Hypothalamus (tissue), 51 donors: ENCODE measurements around the gene BID.
"Not testable (repeated sequence)": the region's sequence is repeated elsewhere in the genome, so short reads cannot be mapped to it uniquely, and the experiment has no call there.

ENCODE experiments used
- DNase-seq, 51 donors: peaks; one replicate each; lab custom pipeline; 2025; lab: John Stamatoyannopoulos, UW

The BID gene

DNA sequence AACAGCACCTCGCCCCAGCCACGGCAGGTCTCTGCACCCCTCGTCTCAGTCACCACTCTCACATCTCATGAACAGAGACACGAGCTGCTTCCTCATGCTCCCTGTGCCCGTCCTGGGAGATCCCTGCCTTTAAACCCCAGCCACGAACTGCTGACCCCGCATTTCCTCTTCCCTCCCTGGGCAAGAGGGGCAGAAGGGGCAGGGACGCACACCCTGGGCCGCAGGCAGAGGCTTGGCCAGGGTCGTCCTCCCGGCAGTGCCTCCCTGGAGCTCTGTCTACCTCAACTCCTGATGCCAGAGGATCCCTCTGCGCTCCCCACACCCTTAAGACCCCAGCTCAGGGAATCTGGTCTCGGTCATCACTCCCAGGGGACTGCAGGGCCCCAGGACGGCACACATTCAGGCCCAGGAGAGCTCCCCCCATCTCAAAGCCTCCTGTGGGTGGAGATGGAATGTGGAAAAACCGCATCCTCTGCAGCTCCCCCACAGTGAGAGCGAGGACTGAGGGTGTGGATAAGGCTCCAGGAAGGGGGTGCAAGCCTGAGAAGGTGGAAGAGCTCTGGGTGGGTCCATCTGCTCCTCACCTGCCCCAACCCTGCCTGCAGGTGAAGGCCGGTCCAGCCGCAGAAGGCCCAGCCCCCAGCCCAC lies 1.2 kb downstream of the BID start:
- peak in 4 of 51 donors; percentile 19 to 37 (median 24) for DNase-seq

DNA sequence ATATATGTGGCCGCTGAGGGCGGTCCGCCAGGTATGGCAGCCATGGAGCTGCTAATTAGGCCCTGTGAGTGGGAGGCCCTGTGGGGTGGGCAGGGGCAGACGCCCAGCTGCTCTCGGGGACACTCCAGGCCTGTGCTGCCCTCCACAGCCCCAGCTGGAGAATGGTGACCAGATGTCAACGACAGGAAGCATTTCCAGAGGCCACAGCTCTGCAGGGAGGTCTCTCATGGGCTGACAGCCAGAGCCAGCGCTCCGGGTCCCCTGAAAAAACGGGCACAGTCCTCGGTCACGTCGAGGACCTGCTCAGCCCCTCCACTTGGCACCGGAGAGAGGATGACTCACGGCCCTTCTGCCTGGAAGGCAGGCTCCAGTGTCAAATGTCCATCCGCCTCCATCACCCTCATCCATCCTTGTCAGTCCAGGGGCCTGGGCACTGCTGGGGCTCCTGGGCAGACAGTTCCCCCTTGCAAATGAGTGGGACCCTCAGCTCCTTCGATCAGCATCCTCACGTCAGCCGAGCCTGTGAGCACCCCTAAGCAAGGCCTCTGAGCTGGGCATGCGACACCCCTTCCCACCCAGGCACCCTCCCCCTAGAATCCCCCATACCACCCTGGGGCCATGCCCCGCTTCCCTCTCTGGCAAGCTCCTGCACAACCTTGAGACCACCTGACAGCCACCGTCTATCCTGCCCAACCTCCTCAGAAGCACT lies 1.9 kb downstream of the BID start:
- DNase-seq = peak in 2 of 51 donors; percentile 12 to 30

DNA sequence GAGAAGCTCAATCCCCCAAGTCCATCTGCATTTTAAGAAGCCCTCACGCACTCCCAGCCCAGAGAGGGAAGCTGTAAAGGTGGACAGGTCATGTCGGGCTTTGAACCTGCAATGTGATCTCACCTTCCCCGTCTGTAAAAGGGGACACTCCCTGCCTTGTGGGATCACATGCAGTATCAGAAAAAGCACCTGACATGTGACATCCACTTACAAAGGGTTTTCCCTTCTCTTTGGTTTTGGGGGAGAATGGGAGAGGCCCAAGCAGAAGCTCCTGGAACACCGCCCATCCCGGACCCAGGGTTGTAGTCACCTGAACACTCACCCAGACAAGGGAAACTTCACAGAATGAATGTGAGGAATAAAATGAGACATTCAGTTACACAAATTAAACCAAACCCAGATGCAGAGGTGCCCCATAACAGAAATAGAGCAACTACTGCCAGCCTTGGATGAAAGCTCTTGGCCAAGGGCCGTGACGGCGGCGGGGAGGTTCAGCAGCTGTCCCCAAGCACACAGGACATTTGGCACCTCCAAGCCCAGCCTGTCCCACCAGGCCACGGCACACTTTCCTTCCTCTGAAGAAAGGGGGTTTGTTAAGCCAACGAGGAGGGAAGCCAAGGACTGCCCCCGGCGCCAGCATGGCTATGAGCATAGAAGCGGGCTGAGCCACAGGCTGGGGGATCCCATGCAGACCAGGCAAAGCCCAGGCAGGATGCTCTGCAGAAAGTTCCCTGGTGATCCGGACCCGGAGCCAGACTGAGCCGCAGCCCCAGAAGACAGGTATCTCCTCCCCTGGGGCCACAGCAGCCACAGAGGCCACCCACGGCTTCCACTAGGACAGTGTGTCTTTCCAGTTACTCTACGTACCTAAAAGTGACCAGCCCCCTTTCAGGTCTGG lies 3.8 kb downstream of the BID start:
- DNase-seq = peak in 27 of 51 donors; percentile 14 to 74 (median 54)

DNA sequence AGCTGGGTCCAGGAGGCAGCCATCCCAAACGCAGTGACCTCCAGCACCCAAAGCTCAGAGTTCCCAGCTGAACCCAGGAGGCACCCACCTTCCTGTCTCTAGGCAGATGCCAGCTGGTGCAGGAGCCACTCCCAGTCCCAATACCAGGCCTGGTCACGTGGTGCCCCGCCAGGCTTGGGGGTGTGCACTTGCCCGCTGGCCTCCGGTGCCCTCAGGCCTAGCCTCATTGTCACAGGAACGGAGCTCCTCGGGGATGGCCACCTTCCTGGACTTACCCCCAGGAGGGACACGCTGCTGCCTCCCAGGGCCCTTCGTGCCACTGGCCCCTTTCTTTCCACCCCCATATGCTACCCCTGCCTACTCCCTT lies 4.6 kb downstream of the BID start:
- DNase-seq = no peak

DNA sequence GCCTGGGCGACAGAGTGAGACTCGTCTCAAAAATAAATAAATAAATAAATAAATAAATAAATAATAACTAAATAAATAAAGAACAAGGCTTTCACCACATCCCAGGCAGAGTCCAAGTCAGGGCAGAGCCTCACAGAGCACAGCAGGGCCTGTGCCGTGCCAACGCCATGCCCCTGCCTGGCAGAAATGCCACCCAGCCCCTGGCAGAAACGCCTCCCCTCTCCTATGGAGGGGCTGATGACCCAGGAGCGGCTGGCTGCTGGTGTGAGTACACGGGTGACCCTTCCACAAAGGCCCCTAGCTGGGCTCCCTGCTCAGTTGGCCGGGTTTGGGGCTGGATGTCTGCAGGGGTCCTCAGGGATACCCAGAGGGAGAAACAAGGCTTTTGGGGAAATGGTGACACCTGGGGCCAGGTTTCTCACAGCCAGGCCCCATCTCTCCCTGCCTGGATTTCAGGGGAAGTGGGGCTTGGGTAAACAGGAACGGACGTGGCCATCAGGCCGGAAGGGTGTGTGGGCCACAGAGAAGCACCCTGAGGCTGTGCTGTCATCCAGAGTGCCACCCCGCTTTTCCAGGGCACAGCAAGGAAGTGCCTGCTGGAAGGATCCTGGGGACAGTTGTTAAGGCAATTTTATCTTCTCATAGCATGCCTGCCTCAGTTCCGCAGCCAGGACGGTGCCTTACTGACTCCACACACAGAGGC lies 5.1 kb downstream of the BID start:
- DNase-seq = no peak

DNA sequence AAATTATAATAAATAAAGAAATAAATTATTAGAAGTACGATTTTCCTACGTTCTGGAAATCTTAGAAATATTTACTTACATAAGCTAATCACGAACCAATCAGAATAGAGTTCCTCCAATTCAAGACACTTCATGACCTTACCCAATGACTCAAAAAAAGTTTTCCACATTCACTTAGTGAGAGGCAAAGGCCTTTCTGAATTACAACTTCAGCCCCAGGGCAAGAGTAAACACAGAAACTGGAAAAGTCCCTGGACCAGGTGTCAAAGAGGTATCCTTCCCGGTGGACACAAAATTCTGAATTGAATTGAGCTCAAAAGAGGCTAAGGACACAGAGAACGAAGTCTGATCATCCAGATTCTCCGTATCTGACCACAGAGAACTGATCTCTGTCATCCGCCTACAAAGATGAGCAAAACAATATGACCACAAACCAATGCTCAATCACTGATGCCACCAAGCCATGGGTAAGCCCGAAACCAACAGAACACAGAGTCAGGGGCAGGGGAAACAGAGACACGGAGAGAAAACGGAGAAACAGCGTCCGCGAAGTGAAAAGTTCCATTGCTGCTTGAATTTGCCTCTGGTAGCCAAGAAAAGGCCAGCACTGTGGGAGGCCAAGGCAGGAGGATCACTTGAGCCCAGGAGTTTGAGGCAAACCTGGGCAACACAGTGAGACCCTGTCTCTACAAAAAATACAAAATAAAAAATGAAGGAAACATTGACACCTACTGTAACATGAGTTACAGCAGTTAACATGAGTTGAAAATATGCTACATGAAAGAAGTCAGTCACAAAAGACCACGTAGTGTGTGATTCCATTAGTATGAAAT lies 6.8 kb downstream of the BID start:
- DNase-seq = no peak

DNA sequence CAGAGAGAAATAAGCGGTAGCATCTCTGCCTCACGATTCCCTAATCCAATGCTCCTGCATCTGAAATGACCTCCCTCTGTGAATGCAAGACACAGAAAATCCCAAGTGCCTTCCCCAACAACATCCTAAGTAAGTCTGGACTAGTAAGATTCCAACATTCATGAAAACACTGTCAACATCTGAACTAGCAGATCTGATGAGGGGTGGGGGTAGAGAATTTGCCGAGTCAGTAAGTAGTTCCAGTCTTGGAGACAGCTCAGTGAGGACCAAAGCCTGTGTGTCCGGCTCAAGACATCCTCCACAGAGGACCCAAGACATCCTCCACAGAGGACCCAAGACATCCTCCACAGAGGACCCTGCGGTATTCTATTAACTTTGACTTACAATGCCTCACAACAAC lies 9.4 kb downstream of the BID start:
- DNase-seq = not testable (repeated sequence)

DNA sequence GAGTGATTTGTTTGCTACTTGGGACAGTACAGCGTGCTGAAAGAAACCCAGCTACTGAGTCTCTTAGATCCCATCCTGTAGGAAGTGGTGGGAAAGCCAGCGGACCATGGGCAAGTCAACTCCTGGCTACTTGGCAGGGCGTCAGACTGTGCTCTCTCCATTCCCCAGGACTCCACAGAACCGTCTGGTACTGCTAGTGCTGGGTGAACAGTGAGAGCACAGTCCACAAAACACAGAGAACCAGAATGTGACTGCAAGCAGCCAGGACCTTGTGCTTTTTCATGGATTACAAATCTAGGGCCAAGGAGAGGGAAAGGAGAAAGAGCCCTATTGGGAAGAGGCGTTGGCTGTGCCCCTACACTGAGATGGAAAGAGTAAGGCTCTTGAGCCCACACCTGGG lies 10.2 kb downstream of the BID start:
- peak in 3 of 51 donors; percentile 9 to 42 (median 31) for DNase-seq

DNA sequence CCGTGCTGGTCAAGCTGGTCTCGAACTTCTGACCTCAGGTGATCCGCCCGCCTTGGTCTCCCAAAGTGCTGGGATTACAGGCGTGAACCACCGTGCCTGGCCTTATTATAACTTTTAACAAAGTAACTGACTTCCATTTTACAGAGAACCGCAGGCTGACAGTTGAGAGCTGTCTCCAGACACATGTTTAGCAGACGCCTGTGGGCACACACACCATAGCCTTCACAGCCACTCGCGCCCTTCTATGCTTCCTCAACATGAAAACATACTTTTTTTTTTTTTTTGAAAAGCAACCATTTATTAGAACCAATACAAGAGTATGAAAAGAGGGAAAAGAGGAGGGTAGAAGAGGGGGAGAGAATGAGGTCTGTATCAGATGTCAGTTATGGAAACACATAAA lies 10.8 kb downstream of the BID start:
- not testable (repeated sequence) for DNase-seq

DNA sequence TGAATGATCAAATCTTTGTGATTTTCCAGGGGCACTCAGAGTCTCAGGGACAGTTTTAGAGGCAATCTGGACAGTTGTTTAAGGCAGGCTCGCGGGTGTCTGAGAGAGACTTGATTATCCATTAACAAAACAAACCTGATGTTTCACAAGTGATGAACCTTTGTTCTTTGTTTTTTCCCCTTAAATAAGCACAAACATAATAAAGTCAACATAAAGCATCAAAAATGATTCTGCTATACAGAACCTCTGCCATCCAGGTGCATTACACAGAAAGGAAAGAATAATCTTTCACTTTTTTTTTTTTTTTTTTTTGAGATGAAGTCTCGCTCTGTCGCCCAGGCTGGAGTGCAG lies 13.2 kb downstream of the BID start:
- no peak for DNase-seq

DNA sequence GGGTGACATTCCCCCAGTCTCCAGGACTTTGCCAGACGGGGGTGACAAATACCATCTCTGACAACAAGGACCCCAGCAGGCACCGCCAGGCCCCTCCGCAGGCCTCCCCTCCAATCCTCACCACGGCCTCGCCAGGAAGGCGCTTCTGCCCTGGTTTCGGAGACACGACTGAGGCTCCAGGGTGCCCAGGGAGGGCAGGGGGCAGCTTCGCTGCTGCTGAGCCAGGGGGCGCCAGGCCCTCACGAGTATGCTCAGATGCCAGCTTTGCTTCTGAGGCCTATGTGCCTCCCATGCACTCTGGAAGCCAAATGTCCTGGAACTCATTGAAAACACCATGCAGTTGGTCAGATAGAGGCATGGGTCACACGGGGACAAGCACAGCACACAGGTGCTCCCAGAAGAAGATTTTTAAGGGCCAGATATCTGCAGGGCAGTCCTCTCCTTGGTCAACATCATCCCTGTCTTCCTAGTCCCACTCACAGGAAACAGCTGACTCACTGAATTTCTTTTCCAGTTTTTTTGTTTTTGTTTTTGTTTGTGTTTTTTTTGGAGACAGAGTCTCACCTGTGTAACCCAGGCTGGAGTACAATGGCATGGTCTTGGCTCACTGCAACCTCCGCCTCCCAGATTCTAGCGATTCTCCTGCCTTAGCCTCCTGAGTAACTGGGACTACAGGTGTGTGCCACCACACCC lies 19.9 kb downstream of the BID start:
- DNase-seq = peak in 1 of 51 donors; percentile 20

DNA sequence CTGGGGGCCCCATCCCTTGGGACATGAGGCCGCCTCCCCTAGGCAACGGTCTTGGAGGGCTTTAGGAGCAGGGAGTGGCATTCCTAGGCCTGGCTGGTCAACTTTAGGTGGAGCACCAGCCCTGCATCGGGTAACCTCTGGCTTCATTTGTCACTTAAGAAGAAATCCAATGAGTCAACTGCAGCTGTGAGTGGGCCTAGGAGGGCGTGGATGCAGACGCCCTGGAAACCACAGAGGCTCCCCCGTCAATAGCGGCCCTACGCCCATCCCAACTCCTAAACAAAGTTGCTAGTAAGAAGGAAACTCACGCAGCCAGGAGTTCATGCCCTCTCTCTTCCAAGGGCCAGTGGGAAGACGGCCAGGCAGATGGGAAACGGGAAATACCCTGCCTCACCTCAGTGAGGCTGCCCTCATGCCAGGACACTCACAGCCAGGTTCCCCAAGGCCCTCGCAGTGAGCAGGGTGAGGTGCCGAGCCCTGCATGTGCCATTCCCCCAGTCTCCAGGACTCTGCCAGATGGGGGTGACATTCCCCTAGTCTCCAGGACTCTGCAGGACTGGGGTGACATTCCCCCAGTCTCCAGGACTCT lies 20.8 kb downstream of the BID start:
- no peak for DNase-seq

DNA sequence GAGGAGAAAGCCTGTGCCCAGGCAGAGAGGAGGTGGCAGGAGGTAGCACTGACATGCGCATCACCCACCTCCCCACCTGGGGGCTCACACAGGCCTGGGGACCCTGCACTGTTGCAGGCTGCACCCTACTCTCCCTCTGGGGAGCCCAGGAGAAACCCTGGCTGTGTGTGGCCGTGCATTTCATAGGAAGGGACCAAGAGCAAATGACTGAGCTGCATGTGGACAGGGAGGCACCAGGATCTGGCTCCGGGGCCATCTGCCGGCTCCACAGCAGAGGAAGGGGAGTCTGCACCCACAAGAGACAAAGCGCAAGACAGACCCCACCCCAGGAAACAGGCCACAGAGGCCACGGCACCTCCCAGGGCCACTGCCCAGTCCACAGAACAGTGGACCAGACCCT lies 22.7 kb downstream of the BID start:
- no peak for DNase-seq

DNA sequence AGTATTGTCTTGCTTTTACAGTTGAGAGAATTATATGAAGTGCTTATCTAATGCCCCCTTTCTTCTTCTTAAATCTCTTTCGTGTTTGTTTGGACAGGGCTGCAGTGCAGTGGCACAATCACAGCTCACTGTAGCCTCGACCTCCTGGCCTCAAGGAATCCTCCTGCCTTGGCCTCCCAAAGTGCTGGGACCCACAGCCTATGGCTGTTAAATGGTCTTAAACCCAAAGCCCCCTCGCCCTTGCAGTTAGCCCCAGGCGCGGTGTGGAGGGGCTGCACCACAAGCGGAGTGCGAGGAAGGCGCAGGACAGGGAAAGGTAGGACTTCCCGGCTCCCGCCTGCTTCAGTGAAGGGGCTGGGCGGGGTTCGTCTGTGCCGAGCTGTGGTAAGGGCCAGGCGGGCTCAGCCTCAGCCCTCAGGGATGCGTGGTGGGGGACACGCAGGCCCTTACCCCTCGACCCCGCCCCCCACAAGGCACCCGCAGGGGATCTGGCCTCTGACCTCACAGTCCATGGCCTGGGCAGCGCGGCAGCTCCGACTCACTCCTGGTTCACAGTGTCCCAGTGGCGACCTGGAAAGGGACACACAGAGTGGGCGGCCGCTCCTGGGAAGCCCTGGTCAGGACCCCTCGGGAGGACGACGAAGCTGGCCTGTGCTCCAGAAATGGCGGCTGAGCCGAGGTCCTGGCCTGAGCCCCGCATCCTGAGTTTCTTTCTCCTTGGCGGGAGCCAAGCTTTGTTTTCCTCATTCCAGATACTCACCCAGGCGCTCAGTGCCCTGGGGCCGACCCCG lies 24.5 kb downstream of the BID start:
- DNase-seq = no peak

DNA sequence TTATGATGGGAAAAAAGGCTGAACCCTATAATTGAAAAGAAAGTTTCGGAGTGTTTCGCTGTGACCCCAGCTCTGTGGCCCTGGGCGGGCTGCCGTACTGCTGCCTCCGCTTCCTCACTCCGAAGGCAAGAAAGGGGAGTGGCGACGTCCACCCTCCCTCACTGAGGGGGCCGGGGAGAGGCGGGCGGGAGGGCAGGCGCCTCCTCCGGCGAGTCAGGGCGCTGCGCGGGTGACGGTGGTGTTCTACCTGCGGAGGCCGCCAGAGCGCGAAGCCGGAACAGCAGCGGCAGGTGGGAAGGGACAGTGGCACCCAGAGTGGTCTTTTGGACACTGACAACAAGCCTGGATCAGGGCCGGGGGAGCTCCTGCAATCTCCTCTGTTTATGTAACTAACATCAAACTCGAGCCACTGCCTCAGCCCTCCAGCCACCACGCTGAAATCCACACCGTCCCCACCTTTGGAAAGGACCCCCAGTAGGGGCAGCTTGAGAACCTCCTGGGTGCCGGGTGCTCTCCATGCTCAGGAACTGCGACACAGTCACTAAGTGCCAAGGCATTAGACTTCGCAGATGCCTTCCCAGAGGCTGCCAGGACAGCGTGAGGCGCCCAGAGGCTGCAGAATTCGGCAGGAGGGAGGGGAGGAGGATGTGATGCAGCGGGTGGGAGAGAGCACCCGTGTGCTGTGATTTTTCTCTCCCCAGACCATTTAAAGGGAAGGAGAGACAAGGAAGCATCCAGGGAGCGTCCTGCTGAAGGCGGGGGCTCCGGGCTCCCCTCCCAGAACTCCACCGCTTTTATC lies 25.5 kb downstream of the BID start:
- no peak for DNase-seq

DNA sequence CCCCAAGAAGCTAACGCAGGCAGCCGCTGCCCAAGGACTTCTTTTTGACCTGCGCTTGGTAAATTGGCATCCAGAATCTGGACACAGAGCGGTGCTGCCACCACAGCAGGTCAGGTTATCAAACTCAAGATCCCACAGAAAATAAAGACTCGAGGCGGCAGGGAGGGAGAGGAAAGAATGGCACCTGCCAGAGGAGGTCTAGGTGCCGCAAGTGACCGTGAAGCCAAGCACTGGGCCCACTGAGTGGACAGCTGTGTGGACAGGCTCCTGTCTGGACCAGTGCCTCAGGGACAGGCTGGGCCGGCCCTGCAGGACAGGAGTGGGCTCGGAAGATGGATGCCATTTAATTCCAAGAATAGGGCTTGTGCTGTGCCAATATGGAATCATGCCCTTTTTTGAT lies 27.4 kb downstream of the BID start:
- DNase-seq = no peak

DNA sequence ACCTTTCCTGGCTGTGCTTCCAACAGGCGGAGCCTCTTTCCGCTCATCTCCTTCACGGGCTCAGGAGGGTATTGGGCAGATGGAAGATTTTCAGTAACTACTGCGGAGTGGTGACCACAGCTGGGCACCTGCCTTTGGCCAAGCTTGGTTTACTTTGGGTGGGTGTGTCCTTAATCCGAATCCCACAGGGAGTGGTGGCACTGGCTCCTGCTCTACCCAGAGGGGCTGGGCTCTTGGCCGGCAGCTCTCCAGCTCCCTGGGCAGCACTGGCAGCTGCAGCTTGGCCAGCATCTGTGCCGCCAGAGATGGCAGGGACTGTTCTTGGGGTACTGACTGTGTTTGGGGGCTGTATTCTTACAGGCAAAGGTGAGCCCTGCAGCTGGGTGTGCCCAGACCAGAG lies 29.8 kb downstream of the BID start:
- no peak for DNase-seq
